ENCODE results near the gene LAMA4.

- TF ChIP-seq ZNF274 (IDR thresholded peaks at IDR 0.05; ENCODE audit: low read depth, low read length): no peak
- no peak for TF ChIP-seq YY1 (IDR thresholded peaks at IDR 0.05; ENCODE audit: insufficient read depth, insufficient read length)
- no peak for TF ChIP-seq SUZ12 (IDR thresholded peaks at IDR 0.05; ENCODE audit: extremely low read depth, insufficient read depth, insufficient read length)
These were observed 136.3 kb downstream of the LAMA4 start for GRCh38 chr6:112118034-112118433.

Data from NT2/D1 (cell line).